ENCODE data around the gene COL28A1.

DNA sequence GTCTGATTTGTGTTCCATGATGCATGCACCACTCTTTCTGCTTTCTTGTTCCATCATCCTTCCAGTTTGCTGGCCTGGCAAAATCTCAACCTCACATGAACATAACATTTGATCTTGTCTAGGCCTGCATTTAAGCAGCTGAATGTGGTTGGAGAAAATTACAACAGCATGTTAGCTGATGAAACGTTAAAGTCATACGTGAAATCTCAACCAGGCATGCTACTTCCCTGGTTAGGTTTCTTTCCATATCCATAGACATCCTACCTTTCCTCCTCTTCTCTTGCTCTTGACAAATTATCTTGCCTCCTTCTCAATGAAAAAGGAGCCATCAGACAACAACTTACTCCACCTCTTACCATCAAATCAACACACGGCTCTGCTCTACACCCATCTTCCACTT is 199.8 kb downstream of the COL28A1 start:
- TF ChIP-seq, protein P1, sequence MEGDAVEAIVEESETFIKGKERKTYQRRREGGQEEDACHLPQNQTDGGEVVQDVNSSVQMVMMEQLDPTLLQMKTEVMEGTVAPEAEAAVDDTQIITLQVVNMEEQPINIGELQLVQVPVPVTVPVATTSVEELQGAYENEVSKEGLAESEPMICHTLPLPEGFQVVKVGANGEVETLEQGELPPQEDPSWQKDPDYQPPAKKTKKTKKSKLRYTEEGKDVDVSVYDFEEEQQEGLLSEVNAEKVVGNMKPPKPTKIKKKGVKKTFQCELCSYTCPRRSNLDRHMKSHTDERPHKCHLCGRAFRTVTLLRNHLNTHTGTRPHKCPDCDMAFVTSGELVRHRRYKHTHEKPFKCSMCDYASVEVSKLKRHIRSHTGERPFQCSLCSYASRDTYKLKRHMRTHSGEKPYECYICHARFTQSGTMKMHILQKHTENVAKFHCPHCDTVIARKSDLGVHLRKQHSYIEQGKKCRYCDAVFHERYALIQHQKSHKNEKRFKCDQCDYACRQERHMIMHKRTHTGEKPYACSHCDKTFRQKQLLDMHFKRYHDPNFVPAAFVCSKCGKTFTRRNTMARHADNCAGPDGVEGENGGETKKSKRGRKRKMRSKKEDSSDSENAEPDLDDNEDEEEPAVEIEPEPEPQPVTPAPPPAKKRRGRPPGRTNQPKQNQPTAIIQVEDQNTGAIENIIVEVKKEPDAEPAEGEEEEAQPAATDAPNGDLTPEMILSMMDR (conservative IDR thresholded peaks at IDR 0.05; ENCODE audit: low read depth in 2 of 2), result no peak
- TF ChIP-seq, protein P2, sequence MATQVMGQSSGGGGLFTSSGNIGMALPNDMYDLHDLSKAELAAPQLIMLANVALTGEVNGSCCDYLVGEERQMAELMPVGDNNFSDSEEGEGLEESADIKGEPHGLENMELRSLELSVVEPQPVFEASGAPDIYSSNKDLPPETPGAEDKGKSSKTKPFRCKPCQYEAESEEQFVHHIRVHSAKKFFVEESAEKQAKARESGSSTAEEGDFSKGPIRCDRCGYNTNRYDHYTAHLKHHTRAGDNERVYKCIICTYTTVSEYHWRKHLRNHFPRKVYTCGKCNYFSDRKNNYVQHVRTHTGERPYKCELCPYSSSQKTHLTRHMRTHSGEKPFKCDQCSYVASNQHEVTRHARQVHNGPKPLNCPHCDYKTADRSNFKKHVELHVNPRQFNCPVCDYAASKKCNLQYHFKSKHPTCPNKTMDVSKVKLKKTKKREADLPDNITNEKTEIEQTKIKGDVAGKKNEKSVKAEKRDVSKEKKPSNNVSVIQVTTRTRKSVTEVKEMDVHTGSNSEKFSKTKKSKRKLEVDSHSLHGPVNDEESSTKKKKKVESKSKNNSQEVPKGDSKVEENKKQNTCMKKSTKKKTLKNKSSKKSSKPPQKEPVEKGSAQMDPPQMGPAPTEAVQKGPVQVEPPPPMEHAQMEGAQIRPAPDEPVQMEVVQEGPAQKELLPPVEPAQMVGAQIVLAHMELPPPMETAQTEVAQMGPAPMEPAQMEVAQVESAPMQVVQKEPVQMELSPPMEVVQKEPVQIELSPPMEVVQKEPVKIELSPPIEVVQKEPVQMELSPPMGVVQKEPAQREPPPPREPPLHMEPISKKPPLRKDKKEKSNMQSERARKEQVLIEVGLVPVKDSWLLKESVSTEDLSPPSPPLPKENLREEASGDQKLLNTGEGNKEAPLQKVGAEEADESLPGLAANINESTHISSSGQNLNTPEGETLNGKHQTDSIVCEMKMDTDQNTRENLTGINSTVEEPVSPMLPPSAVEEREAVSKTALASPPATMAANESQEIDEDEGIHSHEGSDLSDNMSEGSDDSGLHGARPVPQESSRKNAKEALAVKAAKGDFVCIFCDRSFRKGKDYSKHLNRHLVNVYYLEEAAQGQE (IDR thresholded peaks at IDR 0.05; ENCODE audit: unreplicated experiment), result no peak
- no peak for TF ChIP-seq EZH2 (IDR thresholded peaks at IDR 0.05; ENCODE audit: low read depth, unreplicated experiment)
